Retinal pigment epithelial cell (primary cell): ENCODE results near the gene HADHA.

ENCODE experiments used
- DNase-seq: peaks from one replicate; pipeline ENCODE4 v3.0.0-alpha.2; 2010; ENCODE audit warnings: low read depth
- H3K4me3 ChIP-seq: 2 replicates; pipeline ENCODE4 v1.5.1; 2011; ENCODE audit warnings: mild to moderate bottlenecking, low read length, control low read depth, moderate library complexity
- CTCF ChIP-seq: conservative IDR thresholded peaks from 2 replicates; pipeline ENCODE4 v1.5.1; 2011; ENCODE audit warnings: low read depth, low read length, control low read depth, inconsistent platforms

The HADHA gene

GRCh38 chr2:26187114-26187513 lies 57.3 kb downstream of the HADHA start:
- TF ChIP-seq CTCF: no peak
- DNase-seq: no peak

GRCh38 chr2:26185954-26186770 lies 58.3 kb downstream of the HADHA start:
- H3K4me3 ChIP-seq: no peak overlapping the region
- no peak for DNase-seq
- TF ChIP-seq CTCF: no peak

More at GRCh38 chr2:26187114-26187513, 57.3 kb downstream of the HADHA start:
- no peak overlapping the region for H3K4me3 ChIP-seq

- TF ChIP-seq CTCF: no peak
- DNase-seq: no peak
- peak overlapping the region; percentile 37 for H3K4me3 ChIP-seq
These were observed 59.0 kb downstream of the HADHA start for GRCh38 chr2:26185304-26185928.

- H3K4me3 ChIP-seq: peak overlapping the region; percentile 37
- peak; percentile 12 for DNase-seq
- TF ChIP-seq CTCF: peak; percentile 55
These were observed 59.7 kb downstream of the HADHA start for GRCh38 chr2:26184555-26185303.

- no peak for TF ChIP-seq CTCF
- no peak overlapping the region for H3K4me3 ChIP-seq
- no peak for DNase-seq
These were observed 60.3 kb downstream of the HADHA start for GRCh38 chr2:26184121-26184520.

DNA sequence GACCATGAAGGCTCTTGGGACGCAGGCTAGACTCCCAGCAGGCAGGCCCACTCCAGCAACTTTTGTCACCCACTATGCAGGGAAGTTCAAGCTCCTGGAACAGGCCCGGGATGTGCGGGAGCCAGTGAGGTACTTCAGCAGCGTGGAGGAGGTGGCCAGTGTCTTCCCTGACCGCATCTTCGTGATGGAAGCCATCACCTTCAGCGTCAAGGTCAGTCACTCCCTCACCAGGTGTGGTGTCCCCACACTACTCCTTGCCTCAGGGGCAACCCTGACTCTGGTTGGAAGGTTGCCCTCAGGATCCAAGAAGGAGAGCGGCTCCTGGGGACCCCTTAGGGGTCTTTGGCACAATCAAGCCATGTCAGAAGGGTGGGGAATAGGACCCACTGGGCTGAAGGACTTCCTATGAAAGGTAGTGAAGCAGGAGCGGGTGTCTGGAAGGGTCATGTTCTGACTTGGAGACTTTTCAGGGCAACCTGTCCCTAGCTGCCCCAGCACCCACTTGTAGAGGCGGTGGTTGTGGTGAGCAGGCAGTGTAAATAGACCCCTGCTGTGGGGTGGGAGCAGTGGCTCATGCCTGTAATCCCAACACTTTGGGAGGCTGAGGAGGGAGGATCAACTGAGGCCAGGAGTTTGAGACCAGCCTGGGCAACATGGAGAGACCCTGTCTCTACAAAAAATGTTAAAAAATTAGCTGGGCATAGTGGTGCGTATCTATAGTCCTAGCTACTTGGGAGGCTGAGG lies 61.4 kb downstream of the HADHA start:
- DNase-seq: no peak
- TF ChIP-seq CTCF: no peak
- H3K4me3 ChIP-seq: no peak overlapping the region
